ENCODE results near the gene SCN5A.

Gene SCN5A

DNA sequence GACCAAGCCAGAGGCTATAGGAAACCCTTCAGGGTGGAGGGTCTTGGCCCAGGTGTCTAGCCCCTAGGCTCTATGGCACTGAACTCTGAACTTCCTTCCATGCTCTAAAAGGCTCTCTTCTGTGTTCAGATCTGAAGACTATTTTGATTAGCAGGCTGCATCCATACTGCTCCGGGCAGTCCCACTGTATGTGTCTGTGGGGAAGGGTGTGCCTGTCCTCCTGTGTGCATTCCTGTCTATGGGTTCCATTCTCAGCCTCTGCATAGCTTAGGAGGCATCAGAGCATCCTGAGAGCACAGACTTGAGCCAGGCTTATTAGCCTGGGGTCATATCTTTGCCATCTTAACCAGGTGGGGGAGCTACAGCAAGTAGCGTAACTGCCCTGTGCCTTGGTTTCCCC is 115.3 kb downstream of the SCN5A start:
- no peak for FAIRE-seq

DNA sequence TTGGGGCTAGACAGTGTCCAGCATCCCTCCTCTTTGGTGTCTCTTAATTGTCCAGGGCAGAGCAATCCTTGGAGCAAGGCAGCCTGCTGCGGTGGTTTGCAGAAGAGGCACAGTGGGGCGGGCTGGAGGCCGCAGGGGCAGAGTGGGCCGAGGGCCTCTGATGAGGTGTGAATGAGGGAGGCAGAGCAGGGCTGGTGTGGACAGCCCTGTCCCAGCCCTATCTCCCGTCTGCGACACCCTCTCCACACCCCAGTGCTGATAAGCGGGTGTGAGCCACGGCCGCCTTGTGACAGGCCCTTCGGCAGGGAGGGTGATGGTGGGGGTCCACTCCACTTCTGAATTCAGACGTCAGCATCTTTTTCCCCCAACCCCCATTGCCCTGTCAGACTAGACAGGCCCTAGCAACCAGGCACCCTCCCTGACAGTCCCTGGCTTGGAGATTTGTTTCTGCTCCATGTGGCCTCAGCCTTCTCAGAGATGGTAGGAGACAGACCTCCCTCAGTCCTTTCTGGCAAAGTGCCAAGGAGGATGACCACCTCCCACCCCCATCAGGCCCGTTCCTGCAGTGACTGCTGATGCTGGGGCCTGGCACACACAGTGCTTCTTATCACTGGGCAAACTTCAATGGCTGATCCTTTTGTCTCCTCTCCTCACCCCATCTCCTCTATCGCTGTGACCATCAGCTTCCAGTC is 116.1 kb downstream of the SCN5A start:
- FAIRE-seq, result no peak

DNA sequence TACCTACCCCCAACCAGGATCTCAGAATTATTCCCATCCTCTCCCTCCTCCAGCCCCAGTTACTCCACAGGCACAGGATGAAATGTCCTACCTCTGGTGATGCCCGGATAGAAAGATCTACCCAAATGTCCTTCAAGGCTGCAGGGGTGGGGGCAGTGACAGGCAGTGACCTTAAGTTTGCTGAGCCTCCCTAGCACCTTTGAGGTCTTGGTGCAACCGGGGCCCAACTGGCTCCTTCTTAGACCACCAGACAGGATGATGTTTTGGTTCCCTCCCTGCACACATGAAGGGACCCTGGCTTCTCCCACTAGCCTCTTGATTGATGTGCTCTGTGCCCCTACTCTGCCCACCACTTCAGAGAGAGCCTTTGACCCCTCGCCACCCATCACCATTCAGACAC is 117.0 kb downstream of the SCN5A start:
- FAIRE-seq, result no peak

DNA sequence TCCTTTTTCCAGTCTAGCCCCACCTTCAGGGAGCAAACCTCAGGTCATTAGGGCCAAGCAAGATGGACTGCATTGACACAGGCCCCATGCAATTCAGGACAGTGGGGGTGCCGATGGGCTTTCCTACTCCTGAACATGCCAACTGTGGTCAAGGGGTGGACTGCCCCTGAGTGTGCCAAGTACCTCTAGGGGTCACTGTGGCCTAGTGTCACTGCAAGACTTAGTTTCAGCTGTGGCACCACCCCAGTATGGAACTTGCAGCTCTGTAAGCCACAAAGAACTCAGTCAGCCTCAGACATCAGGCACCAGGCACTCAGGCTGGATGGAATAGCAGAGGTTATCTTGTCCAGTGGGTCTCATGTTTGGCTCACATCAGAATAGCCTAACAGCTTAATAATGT is 121.0 kb downstream of the SCN5A start:
- no peak for FAIRE-seq

DNA sequence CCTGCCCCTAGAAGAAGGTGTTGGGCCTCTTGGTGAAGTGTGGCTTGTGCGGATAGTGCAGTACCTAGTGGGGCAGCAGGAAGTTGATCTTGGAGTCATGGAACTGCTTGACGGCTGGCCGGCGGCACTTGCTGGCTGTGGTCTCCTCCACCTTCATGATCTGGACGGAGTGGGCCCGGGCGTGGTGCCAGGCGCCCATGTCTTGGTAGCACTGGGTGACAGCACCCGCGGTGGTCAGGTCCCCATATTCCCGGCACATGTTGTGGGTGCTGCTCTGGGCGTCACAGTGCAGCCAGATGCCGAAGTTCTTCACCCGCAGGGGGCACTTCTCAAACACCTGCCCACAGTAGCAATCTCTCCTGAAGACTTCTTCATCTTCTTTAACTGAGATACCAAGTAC is 122.7 kb downstream of the SCN5A start:
- no peak for FAIRE-seq

DNA sequence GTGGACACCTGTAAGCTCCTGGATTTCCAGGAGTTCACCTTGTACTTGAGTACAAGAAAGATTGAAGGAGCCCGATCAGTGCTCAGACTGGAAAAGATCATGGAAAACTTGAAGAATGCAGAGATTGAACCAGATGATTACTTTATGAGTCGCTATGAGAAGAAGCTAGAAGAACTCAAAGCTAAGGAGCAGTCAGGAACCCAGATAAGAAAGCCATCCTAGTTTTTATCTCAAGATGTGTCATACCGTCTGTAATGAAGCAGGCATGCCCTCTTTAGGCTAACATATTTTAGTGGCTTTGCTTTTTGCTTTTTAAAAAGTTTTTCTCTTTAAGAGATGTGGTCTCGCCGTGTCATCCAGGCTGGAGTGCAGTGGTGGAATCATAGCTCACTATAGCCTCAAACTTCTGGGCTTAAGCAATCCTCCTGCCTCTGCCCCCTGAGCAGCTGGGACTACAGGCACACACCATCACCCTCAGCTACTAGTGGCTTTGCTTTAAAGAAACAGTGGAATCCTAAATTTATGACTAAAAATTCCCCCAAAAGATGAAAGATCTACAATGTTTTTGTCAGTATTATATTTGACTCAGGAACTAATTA is 125.2 kb downstream of the SCN5A start:
- no peak for FAIRE-seq

DNA sequence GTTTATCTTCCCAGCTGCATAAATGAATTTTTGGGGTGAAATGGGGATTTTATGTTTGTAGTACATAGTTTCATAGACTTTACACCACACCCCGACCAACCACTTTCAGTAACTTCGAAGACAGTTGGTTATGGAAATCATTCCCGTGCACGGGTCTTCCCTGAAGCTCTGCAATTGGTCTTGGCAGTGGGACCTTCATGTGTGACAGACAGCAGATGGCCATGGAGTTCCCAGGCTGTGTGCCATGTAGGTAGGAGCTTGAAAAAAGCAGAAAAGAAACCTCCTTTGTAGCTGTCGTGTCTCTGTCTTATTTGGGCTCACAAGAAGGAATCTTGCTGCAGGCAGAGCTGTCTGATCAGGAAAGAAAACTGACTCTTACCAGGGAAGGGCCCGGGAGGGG is 127.5 kb downstream of the SCN5A start:
- FAIRE-seq, result no peak

DNA sequence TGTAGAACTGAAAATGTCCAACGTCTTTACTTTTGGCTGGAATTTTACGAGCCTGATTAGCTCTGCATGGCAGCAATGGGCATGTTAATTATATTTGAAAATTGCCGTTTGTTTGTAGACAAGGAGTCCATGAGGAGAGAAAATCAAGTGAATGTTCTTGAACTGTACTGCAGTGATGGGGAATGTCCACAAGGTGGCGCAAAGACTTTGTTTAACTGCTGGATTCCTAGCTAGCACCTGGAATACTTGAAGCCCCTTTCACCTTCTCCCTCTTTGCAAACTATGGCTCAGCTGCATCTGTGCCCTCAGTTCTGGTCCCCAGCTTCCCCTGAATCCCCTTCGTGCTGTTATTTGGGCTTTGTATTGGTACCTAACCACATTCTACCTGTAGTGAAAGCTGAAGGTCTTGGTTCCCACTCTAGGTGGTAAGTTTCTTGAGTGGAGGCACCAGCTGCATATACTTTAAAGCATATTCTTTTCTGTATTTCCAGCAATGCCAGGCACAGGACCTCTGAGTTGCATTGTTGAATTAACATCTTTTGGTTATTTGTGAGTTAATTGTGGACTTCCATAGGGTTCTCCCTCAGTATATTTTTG is 128.0 kb downstream of the SCN5A start:
- FAIRE-seq, result no peak

DNA sequence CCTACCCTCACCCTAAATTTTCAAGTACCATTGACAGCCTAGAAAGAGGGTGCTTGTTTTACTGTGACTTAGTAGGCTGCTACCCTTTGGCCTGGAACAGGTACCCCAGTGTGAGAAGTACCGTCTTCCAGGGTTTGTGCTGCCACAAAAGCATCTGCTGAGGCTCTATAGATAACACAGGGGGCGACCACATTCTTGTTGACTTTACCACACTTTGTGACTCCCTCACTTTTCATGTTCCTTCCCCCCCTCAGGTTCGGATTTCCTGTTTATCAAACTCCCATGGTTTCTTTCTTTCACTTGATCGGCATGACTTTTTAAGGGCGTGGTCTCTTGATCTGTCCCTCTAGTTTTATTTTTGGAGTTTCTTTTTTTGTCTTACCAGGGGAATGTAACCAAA is 129.8 kb downstream of the SCN5A start:
- no peak for FAIRE-seq

DNA sequence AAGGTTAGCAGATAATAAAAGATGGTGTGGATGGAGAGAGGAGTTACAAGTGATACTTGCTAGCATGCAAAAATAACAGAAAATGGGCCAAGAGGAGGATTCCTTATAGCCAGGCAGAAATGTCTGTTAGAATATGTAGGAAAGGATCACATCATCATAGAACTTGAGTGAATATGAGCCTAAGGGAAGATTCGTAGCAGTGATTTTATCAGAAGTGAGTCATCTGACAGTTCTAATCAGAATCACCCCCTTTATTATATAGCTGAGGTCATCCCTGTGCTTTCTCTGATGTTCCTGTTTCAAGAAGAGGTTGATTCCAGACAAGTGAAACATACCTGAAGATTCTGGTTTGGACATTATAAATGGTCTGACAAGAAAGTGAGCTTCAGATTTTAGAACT is 130.5 kb downstream of the SCN5A start:
- no peak for FAIRE-seq

DNA sequence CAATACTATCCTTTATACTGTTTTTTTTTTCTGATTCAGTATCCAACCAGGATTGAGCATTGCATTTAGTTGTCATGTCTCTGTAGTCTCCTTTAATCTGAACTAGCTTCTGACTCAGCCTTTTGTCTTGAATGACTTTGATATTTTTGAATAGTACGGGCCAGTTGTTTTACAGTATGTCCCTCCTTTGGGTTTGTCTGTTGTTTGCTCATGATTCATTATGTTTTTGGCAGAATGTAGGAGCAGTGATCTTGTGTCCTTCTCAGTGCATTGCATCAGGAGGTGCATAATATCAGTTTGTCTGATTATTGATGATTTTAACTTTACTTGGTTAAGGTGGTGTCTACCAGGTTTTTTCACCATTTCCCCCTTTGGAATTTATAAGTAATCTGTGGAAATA is 132.8 kb downstream of the SCN5A start:
- no peak for FAIRE-seq

DNA sequence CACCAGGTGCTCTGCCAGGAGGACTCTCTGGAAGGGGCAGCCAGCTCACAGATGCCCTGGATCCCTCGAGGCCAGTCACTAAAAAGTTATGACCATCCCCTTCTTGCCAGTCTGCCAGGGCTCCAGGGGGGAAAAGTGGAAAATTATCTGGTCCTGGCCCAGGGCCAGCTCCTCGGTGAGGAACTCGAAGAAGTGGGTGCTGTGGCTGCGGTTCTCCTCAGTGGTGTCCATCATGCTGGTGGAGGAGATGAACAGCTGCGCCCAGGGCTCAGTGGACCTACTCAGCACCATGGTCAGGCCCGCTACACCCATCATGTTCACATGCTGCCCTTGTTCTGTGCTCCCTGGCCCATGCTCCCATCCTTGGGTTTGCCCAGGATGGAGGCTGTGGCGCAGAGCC is 134.1 kb downstream of the SCN5A start:
- FAIRE-seq, result no peak

DNA sequence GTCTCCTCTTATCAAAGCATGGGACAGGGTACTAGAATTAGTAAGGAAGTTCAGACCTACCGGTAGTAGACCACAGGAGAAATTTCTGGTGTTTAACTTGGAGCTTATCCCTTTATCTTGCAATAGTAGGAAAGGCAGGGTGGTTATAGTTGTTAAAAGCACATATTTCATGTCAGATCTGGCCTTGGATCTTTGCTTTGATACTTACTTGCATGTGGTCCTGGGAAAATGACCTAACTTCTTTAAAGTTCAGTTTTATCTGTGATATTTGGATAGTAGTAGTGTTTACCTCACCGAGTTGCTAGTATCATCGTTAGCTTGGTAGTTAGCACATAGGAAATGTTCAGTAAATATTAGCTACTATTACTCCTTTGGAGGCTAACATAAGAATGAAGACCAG is 137.9 kb downstream of the SCN5A start:
- FAIRE-seq, result no peak

DNA sequence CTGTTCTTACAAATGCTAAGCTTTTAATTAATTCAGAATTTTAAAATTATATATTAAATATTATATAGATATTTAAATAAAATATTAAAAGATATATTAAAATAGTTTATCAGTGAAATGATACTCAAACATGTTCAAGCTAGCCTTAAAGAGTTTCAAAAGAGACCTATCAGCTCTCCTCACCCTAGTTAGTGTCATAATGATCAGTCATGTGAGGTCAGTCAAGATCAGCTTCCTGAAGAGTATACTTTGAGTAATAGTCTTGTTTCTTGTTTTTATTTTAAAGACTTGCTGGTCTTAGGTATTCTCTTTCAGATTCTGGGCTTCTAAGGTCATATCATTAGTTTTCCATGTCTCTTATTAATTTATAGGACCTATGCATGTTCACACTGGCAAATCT is 138.9 kb downstream of the SCN5A start:
- no peak for FAIRE-seq

DNA sequence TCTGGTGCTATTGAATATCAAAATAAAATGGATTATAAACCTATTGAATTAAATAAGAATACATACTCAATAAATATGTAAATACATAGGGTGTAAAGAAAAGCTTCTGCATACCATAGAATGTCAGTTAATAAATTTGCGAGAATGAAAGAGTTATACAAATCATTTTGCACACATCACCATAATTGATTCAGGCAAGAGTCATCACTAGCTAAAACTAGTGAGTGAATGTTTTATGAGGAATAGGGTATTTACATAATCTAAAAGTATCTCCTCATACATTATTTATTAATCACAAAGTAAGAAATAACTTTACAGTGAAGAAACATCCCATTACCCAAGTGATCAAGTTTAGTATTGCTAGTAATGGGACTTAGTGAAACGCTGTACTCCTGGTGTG is 139.8 kb downstream of the SCN5A start:
- no peak for FAIRE-seq

DNA sequence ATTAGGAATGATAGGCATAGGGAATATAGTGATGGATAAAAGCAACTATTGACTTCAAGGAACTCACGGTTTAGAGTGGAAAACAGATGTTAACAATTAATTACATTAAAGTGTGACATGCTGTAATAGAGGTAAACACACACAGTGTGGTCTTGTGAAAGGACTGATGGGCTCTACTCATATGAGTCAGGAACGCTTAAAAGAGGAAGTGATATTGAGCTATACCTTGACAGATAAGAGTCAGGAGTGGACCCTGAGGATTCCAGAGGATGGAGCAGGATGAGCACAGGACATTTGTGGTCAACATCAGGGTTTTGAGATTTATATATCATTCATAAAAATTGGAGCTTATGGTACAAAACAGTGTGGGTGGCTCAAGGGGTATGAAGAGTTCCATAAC is 142.4 kb downstream of the SCN5A start:
- no peak for FAIRE-seq

DNA sequence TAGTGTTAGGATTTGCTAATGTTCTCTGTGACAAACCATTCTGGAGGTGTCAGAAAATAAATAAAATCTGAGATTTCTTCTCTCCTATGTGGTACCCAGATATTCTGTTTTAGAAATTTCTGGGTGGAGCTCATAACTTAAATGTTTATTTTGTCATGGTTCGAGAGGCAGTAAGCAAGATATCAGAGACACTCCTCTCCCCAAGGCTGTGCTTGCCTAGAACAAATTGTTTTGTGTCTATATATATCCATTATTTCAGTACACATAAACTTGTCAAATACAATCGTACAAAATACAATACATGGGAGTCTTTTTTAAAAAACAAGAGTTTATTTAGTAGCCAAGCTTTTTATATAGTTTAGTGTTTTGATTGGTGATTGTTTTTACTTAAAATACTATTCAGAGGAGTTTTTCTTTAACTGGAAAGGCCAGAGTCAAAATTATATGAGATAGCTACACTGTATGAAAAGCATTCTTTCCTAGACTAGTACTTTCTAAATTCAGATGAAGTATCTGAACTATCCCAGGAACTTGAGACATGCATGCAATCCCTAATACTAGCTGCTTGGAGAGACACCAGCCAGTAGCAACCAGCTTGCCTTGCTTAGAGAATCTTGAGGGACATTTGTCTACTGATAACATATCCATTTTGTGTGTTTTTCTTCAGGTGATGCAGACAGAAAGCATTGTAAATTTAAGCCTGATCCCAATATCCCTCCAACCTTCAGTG is 148.6 kb downstream of the SCN5A start:
- FAIRE-seq, result no peak
